A549 (cell line): ENCODE data around the gene FOXB2. TPM values are rescaled to one million over a fixed set of nuclear protein-coding genes. Genes with fewer than 3 reads are reported as not detected.
"Not testable (repeated sequence)": the region's sequence is repeated elsewhere in the genome, so short reads cannot be mapped to it uniquely, and the experiment has no call there.

Experiments used
- ATAC-seq, 2 experiments: fragments of 200-7000 bp in 1 of 2; fragments of >200 bp in 1 of 2; cut with Nextera tagmentation in 1 of 2; cut with Tn5 transposase in 1 of 2; 3 replicates each; pipeline versions ENCODE4 v1.8.0 to v1.9.1; 2018 to 2020; ENCODE audit warnings: mild to moderate bottlenecking in 1 of 2, moderate library complexity in 1 of 2
- CTCF ChIA-PET: fragments of 300-600 bp; sonication (Branson Sonifier 250); formaldehyde crosslinking; extraction: SDS; loops from one replicate; lab custom pipeline; 2021; ENCODE audit warnings: antibody characterized with exemption, inconsistent platforms; lab: Yijun Ruan, JAX
- POLR2A ChIA-PET: fragments of 350-600 bp; formaldehyde crosslinking; extraction: SDS; loops from one replicate; lab custom pipeline; 2021; ENCODE audit warnings: antibody characterized with exemption, inconsistent platforms; lab: Yijun Ruan, JAX
- DNase-seq, 2 experiments: peaks; one replicate each; pipeline versions ENCODE4 v3.0.0 to v3.0.0-alpha.2; 2011 to 2016; ENCODE audit warnings: low read depth in 1 of 2, low spot score in 1 of 2
- FAIRE-seq: peaks from 2 replicates; lab custom pipeline; 2011; peaks lifted over from hg19 to GRCh38; lab: Jason Lieb, UNC
- H3K27ac ChIP-seq, 2 experiments: fragments of >200 bp; sonication (Bioruptor Twin); formaldehyde crosslinking; 3 replicates each; pipeline ENCODE4 v1.5.1; 2016 to 2017
- H3K4me1 ChIP-seq: fragments of >200 bp; sonication (Bioruptor Twin); formaldehyde crosslinking; 3 replicates; pipeline ENCODE4 v1.6.1; 2016
- H3K4me2 ChIP-seq: fragments of >200 bp; sonication (Bioruptor Twin); formaldehyde crosslinking; 3 replicates; pipeline ENCODE4 v1.6.1; 2016
- H3K4me3 ChIP-seq: fragments of >200 bp; sonication (Bioruptor Twin); formaldehyde crosslinking; 3 replicates; pipeline ENCODE4 v1.5.1; 2016
- H3K9me3 ChIP-seq: fragments of >200 bp; sonication (Bioruptor Twin); formaldehyde crosslinking; 3 replicates; pipeline ENCODE4 v1.6.1; 2016
- CBX2 ChIP-seq: fragments of 200-600 bp; sonication (generic); IDR thresholded peaks from 2 replicates; pipeline ENCODE4 v1.6.1; 2016; ENCODE audit warnings: low read depth, mild to moderate bottlenecking, borderline replicate concordance
- CBX8 ChIP-seq: fragments of 200-600 bp; sonication (generic); IDR thresholded peaks from 2 replicates; pipeline ENCODE4 v1.6.1; 2016
- CHD4 ChIP-seq: fragments of 200-600 bp; sonication (generic); IDR thresholded peaks from 2 replicates; pipeline ENCODE4 v1.6.1; 2016; ENCODE audit warnings: antibody characterized with exemption, mild to moderate bottlenecking, borderline replicate concordance
- EHMT2 ChIP-seq: fragments of 200-600 bp; sonication (generic); IDR thresholded peaks from 2 replicates; pipeline ENCODE4 v1.6.1; 2016; ENCODE audit warnings: antibody characterized with exemption, low read depth, mild to moderate bottlenecking, moderate library complexity
- FOXS1 ChIP-seq: fragments of 250-450 bp; sonication (Bioruptor Pico); IDR thresholded peaks from 2 replicates; pipeline ENCODE4 v1.5.0; 2020; ENCODE audit warnings: mild to moderate bottlenecking, moderate library complexity
- HEYL ChIP-seq: fragments of 250-450 bp; sonication (Bioruptor Pico); IDR thresholded peaks from 2 replicates; pipeline ENCODE4 v1.8.0; 2021; ENCODE audit warnings: mild to moderate bottlenecking, moderate library complexity
- HOXB5 ChIP-seq: fragments of 250-450 bp; sonication (Bioruptor Pico); IDR thresholded peaks from 2 replicates; pipeline ENCODE4 v1.5.0; 2020; ENCODE audit warnings: mild to moderate bottlenecking, moderate library complexity
- JUNB ChIP-seq: fragments of >200 bp; sonication (Bioruptor Twin); formaldehyde crosslinking; IDR thresholded peaks from 2 replicates; pipeline ENCODE4 v1.6.1; 2016
- KDM5A ChIP-seq: fragments of 200-600 bp; sonication (generic); IDR thresholded peaks from 2 replicates; pipeline ENCODE4 v1.6.1; 2016; ENCODE audit warnings: antibody characterized with exemption, mild to moderate bottlenecking
- PHF8 ChIP-seq: fragments of 200-600 bp; sonication (generic); IDR thresholded peaks from 2 replicates; pipeline ENCODE4 v1.6.1; 2016; ENCODE audit warnings: low read depth, mild to moderate bottlenecking, antibody characterized with exemption, moderate library complexity, borderline replicate concordance
- POLR2A ChIP-seq: IDR thresholded peaks from 2 replicates; pipeline ENCODE4 v1.6.1; 2012; ENCODE audit warnings: mild to moderate bottlenecking, low read length
- RARB ChIP-seq: fragments of 250-450 bp; sonication (Bioruptor Pico); IDR thresholded peaks from 2 replicates; pipeline ENCODE4 v1.8.0; 2021; ENCODE audit warnings: mild to moderate bottlenecking, moderate library complexity
- RFX5 ChIP-seq: fragments of 450-650 bp; IDR thresholded peaks from 2 replicates; pipeline ENCODE4 v1.7.1; 2014; ENCODE audit warnings: antibody characterized with exemption, mild to moderate bottlenecking, moderate library complexity
- ZFP36 ChIP-seq: fragments of 450-650 bp; IDR thresholded peaks from 2 replicates; pipeline ENCODE4 v1.6.1; 2014; ENCODE audit warnings: borderline replicate concordance; ENCODE audit not compliant: partially characterized antibody
- WGBS: methylation state at CpG from one replicate; pipeline ENCODE4 v1.1.6; 2017; ENCODE audit errors: missing lambda C conversion rate; 5-methylcytosine and 5-hydroxymethylcytosine counted together
- polyA minus RNA-seq: library from RNA; depleted of rRNA, polyadenylated mRNA; stranded (reverse); fragments of >200 nt; gene quantifications from 2 replicates; pipeline ENCODE4 v1.2.3, GENCODE V29; 2011; rRNA and poly(A)+ RNA removed
- polyA plus RNA-seq, 4 experiments: library from polyadenylated mRNA; depleted of rRNA in 3 of 4; stranded (reverse); fragments of >200 nt; fragmentation: RNase III in 1 of 4; extraction: RNeasy Plus Mini Kit Qiagen cat#74134 plus additional on column Dnase treatment in 1 of 4; gene quantifications; 2 replicates in 3 of 4; 3 replicates in 1 of 4; pipeline ENCODE4 v1.2.3, GENCODE V29; 2011 to 2017
- TF ChIP-seq, protein P1 (sequence below): IDR thresholded peaks from 2 replicates; pipeline ENCODE4 v1.6.1; 2012
- TF ChIP-seq, protein P2 (sequence below): IDR thresholded peaks from 2 replicates; pipeline ENCODE4 v1.6.1; 2012

FOXB2 gene
- polyA plus RNA-seq (2011; rRNA removed) (not detected in 2 replicates), polyA plus RNA-seq (2017; fragmentation: RNase III; extraction: RNeasy Plus Mini Kit Qiagen cat#74134 plus additional on column Dnase treatment) (not detected in 3 replicates), polyA minus RNA-seq (not detected in 2 replicates)
- not detected in 2 replicates for polyA plus RNA-seq (2012; cell fraction: cytosol; rRNA removed)
- not detected in 2 replicates for polyA plus RNA-seq (2012; cell fraction: nucleus; rRNA removed)

DNA sequence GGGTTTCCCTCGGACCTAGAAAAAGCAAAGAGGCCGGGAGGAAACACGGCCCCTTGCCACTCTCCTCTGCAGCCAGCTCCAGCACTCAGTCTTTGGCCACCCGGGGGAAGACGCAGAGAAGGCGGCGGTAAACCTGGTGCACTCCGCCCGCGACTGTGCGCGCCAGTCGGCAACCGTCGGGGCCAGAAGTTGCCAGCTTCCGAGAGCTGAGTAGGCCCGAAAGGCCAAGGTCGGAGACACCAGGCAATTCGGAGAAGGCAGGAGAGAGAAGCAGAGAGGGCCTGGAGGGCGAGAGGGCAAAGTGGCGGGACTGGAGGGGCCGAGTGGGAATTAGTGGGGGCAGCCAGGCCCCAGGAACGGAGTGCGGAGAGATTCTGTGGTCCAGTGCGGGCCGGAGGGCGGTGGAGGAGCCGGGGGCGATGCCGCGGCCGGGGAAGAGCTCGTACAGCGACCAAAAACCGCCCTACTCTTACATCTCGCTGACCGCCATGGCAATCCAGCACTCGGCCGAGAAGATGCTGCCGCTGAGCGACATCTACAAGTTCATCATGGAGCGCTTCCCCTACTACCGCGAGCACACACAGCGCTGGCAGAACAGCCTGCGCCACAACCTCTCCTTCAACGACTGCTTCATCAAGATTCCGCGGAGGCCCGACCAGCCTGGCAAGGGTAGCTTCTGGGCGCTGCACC is at the start of gene FOXB2:
TSS of gene FOXB2 (plus strand) at position 420 of the 690 bp plus-strand sequence. CDS start at position 420, 0 bp downstream.
- Histone ChIP-seq H3K4me1 (peaks cover 37% of the 10 kb centered on the region; the same call in 2 of the 3 replicates), H3K4me2 (peak within 1 kb of the TSS; percentile 76), H3K9me3 (no peaks in the 10 kb centered on the region), H3K4me3 (peak within 1 kb of the TSS; percentile 41)
- CTCF ChIA-PET: interaction anchor here (1.2 to 1.3 kb wide), 3 partner anchors 16 to 210 kb away, joined by 3 to 4 read pairs (median 4); no protein-coding TSS in a partner anchor
- 45% methylated on average over 50 of the region's 51 CpGs for WGBS
- no peak for ATAC-seq
- no peak for DNase-seq
- POLR2A ChIA-PET: no interaction called here
- no peak for FAIRE-seq
- TF ChIP-seq RFX5 (no peak), RARB (CRISPR knock-in tag) (no peak), CHD4 (no peak), HOXB5 (CRISPR knock-in tag) (no peak), CBX2 (no peak), POLR2A (no peak), ZFP36 (no peak), KDM5A (no peak), JUNB (no peak), EHMT2 (no peak)
- TF ChIP-seq, protein P1, sequence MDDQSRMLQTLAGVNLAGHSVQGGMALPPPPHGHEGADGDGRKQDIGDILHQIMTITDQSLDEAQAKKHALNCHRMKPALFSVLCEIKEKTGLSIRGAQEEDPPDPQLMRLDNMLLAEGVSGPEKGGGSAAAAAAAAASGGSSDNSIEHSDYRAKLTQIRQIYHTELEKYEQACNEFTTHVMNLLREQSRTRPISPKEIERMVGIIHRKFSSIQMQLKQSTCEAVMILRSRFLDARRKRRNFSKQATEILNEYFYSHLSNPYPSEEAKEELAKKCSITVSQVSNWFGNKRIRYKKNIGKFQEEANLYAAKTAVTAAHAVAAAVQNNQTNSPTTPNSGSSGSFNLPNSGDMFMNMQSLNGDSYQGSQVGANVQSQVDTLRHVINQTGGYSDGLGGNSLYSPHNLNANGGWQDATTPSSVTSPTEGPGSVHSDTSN: no peak
- TF ChIP-seq, all 56 proteins: peak for 0
- H3K27ac ChIP-seq: no peak within 1 kb of the TSS

DNA sequence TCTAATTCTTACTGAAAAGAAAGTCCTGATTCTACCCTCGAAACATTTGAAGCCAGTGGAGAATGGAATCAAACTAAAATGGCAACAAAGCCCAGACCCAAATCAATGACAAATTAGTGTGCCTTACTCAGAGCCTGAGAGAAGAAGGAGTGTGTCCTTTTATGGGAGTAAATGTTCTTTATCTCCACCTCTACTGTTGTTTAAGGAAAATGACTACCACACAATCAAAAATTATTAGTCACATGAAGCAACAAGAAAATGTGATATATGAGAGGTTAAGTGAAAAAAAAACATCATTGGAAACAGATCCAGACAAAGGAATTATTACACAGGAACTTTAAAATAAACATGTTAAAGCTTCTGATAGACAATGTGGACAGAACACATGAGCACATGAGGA is 49.7 kb upstream of the FOXB2 start:
- Histone ChIP-seq H3K4me3 (no peak overlapping the region), H3K4me1 (no peaks in the 10 kb centered on the region), H3K4me2 (no peak overlapping the region), H3K27ac (no peak overlapping the region), H3K9me3 (no peaks in the 10 kb centered on the region)
- POLR2A ChIA-PET: no interaction called here
- WGBS: 0% methylated on average over 1 of the region's 1 CpG
- CTCF ChIA-PET: interaction anchor here (1.5 to 2.1 kb wide), 2 partner anchors 10 to 160 kb away, joined by 4 to 6 read pairs; no protein-coding TSS in a partner anchor
- TF ChIP-seq PHF8 (no peak), HEYL (CRISPR knock-in tag) (no peak), CBX8 (no peak), FOXS1 (CRISPR knock-in tag) (no peak), RFX5 (no peak)
- TF ChIP-seq, protein P2, sequence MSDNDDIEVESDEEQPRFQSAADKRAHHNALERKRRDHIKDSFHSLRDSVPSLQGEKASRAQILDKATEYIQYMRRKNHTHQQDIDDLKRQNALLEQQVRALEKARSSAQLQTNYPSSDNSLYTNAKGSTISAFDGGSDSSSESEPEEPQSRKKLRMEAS: no peak
- no peak for ATAC-seq
- DNase-seq: no peak
- FAIRE-seq: peak; percentile 32

DNA sequence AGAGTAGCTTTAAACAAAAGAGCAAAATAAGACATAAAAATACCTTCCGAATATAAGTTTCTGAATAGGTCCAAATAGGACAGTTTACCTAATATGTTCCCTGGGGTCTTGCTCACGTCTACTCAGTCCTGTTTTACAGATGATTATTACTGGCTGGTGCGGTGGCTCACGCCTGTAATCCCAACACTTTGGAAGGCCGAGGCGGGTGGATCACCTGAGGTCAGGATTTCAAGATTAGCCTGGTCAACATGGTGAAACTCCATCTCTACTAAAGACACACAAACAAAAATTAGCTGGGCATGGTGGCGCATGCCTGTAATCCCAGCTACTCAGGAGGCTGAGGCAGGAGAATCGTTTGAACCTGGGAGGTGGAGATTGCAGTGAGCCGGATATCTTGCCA is 40.6 kb upstream of the FOXB2 start:
- H3K9me3 ChIP-seq, H3K4me2 ChIP-seq, H3K4me1 ChIP-seq, H3K27ac ChIP-seq, H3K4me3 ChIP-seq, ATAC-seq, DNase-seq, POLR2A ChIA-PET, FAIRE-seq: not testable (repeated sequence)
- 57% methylated on average over 9 of the region's 9 CpGs for WGBS
- CTCF ChIA-PET: interaction anchor here (0.6 to 2.4 kb wide), 4 partner anchors 9 to 386 kb away, joined by 3 to 8 read pairs (median 4); no protein-coding TSS in a partner anchor

DNA sequence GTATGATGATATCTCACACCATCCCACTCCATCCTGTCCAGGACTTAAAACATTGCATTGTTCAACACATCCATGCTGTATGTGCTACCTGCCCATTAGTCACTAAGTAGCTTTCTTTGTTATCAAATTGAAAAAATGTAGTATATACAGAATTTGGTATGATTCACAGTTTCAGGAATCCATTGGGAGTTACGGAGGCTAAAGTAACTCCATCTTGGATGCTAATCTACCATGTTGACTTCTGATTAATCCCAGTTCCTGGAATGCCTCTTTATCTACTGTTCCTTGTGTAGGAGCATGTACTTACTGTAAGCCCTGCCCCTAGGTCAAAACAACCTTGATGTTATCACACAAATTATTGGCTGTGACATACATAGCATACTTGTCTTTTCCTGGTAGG is 38.9 kb upstream of the FOXB2 start:
- ATAC-seq (no peak), FAIRE-seq (no peak), DNase-seq (no peak)
- H3K4me1 ChIP-seq: no peaks in the 10 kb centered on the region
- CTCF ChIA-PET: interaction anchor here (1.3 kb wide), 1 partner anchor 10 kb away, joined by 4 read pairs; no protein-coding TSS in a partner anchor
- no peak overlapping the region for H3K27ac ChIP-seq
- POLR2A ChIA-PET: no interaction called here
- no peak overlapping the region for H3K4me3 ChIP-seq
- TF ChIP-seq JUNB: no peak
- 5% methylated on average over 1 of the region's 1 CpG for WGBS
- no peak overlapping the region for H3K4me2 ChIP-seq
- H3K9me3 ChIP-seq: no peaks in the 10 kb centered on the region; the same call in 2 of the 3 replicates
